Neural crest cell (in vitro differentiated cells): ENCODE results near the gene HOXA6. TPM values are rescaled to one million over a fixed set of nuclear protein-coding genes. Genes with fewer than 3 reads are reported as not detected.
A peak's percentile ranks its signal among the peaks of the same experiment; 100 is the strongest.

ENCODE experiments used
- DNase-seq: peaks from one replicate; pipeline ENCODE4 v3.0.0; 2021; ENCODE audit warnings: low read depth, mixed read lengths, low spot score
- H3K27ac Mint-ChIP-seq: one replicate; pipeline ENCODE4 v1.8.0; 2021; ENCODE audit warnings: mild to moderate bottlenecking, mixed read lengths; ENCODE audit not compliant: unreplicated experiment
- H3K27me3 Mint-ChIP-seq: 2 replicates; pipeline ENCODE4 v1.8.0; 2021; ENCODE audit warnings: low read depth, mild to moderate bottlenecking, mixed read lengths
- H3K36me3 Mint-ChIP-seq: 2 replicates; pipeline ENCODE4 v1.8.0; 2021; ENCODE audit warnings: low read depth, mild to moderate bottlenecking, mixed read lengths
- H3K4me1 Mint-ChIP-seq: 2 replicates; pipeline ENCODE4 v1.8.0; 2021; ENCODE audit warnings: mixed read lengths
- H3K4me3 Mint-ChIP-seq: one replicate; pipeline ENCODE4 v1.8.0; 2021; ENCODE audit warnings: mild to moderate bottlenecking, mixed read lengths
- H3K9me3 Mint-ChIP-seq: 2 replicates; pipeline ENCODE4 v1.8.0; 2021; ENCODE audit warnings: mixed read lengths
- total RNA-seq: library from RNA; stranded (reverse); gene quantifications from 2 replicates; pipeline ENCODE4 v1.2.1, GENCODE V29; 2021
- TF ChIP-seq, protein P1 (sequence below): fragments of 200-600 bp; sonication (generic); conservative IDR thresholded peaks from 2 replicates; pipeline ENCODE4 v1.5.0; 2021; ENCODE audit warnings: antibody characterized with exemption, mild to moderate bottlenecking

HOXA6 gene
- total RNA-seq, 1 donor from 2014 or later: 1.6 TPM

DNA sequence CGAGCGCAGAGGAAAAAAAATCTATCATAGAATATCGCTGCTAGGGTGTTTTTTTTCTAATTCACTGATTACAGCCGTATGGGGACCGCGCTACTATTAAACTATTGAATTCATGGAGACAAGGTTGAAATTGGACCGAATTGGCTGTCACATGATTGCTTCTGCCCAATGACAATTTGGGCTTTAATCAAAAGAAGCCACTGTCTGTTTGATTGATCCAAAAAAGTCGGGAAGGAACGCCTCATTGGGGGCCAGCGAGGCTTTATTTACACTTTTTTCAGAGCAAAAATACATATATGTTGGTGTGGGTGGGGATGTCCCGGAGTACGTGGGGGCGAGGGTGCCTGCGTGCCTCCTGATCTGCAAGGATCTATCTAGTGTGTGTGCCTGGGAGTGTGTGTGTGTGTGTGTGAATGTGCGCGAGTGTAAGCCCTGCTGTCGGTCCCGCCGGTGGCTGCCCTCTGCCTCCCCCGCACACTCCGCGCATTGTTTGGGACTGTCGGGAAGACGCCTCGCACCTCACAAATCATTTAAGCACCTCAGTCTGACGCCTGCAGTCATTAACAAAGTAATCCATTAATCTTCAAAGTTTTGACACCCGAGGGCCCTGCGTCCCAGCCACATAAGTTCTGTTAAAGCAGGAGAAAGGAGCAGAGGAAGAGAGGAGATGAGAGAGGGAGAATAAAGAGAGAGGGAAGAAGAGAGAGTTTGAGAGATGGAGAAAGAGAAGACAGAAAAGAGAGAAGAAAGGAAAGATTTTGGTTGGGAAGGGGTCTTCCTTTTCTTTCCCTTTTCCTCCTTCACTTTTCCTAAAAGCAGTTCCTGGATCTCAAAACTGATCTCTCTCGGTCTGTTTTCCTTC is 44.8 kb downstream of the HOXA6 start, which contains the start of gene HOXA2:
HOXA2 (minus strand) TSS at position 103 of the 862 bp plus-strand sequence. CDS start 183 bp downstream, outside the sequence.
- peaks cover 96% of the 10 kb centered on the region for H3K27me3 Mint-ChIP-seq

DNA sequence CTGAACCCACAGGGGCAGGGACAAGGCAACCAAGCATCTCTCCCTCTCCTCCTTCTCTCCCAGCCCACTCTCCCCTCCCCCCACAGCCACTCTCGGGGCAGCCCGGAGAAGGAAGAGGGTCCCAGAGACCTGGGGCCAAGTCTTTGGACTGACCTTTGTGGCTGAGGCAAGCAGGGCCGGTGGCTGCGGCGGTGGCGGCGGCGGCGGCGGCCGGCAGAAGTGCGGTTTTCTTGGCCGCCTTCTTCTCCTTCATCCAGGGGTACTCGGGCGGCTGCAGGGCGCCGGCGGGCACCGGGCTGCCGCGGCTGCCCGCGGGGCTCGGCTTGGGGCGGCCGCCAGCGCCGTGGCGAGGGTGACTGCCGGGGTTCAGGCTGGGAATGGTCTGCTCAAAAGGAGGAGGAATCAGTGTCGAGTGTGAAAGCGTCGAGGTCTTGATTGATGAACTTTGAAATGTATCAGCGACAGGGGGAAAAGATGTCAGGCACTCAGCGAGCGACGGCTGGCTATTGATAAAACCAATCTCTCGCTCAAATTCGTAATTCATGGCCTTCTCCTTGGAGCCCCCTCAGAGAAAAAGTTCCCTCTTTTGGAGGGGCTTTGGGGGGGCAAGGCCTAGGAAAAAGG is 45.5 kb downstream of the HOXA6 start:
- DNase-seq: no peak
- peaks cover 98% of the 10 kb centered on the region for H3K27me3 Mint-ChIP-seq
- peaks cover 33% of the 10 kb centered on the region for H3K36me3 Mint-ChIP-seq
- peak overlapping the region; percentile 99 for H3K27ac Mint-ChIP-seq
- H3K9me3 Mint-ChIP-seq: no peaks in the 10 kb centered on the region
- TF ChIP-seq, protein P1, sequence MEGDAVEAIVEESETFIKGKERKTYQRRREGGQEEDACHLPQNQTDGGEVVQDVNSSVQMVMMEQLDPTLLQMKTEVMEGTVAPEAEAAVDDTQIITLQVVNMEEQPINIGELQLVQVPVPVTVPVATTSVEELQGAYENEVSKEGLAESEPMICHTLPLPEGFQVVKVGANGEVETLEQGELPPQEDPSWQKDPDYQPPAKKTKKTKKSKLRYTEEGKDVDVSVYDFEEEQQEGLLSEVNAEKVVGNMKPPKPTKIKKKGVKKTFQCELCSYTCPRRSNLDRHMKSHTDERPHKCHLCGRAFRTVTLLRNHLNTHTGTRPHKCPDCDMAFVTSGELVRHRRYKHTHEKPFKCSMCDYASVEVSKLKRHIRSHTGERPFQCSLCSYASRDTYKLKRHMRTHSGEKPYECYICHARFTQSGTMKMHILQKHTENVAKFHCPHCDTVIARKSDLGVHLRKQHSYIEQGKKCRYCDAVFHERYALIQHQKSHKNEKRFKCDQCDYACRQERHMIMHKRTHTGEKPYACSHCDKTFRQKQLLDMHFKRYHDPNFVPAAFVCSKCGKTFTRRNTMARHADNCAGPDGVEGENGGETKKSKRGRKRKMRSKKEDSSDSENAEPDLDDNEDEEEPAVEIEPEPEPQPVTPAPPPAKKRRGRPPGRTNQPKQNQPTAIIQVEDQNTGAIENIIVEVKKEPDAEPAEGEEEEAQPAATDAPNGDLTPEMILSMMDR: no peak
- H3K4me1 Mint-ChIP-seq: peaks cover 85% of the 10 kb centered on the region
- H3K4me3 Mint-ChIP-seq: peak overlapping the region; percentile 99

More for the DNA sequence above, 44.8 kb downstream of the HOXA6 start, which contains the start of gene HOXA2:
- DNase-seq: no peak
- TF ChIP-seq, protein P1: no peak
- peak within 1 kb of the TSS; percentile 99 for H3K4me3 Mint-ChIP-seq
- H3K9me3 Mint-ChIP-seq: no peaks in the 10 kb centered on the region
- peaks cover 30% of the 10 kb centered on the region for H3K36me3 Mint-ChIP-seq
- peak within 1 kb of the TSS; percentile 99 for H3K27ac Mint-ChIP-seq
- H3K4me1 Mint-ChIP-seq: peaks cover 85% of the 10 kb centered on the region

DNA sequence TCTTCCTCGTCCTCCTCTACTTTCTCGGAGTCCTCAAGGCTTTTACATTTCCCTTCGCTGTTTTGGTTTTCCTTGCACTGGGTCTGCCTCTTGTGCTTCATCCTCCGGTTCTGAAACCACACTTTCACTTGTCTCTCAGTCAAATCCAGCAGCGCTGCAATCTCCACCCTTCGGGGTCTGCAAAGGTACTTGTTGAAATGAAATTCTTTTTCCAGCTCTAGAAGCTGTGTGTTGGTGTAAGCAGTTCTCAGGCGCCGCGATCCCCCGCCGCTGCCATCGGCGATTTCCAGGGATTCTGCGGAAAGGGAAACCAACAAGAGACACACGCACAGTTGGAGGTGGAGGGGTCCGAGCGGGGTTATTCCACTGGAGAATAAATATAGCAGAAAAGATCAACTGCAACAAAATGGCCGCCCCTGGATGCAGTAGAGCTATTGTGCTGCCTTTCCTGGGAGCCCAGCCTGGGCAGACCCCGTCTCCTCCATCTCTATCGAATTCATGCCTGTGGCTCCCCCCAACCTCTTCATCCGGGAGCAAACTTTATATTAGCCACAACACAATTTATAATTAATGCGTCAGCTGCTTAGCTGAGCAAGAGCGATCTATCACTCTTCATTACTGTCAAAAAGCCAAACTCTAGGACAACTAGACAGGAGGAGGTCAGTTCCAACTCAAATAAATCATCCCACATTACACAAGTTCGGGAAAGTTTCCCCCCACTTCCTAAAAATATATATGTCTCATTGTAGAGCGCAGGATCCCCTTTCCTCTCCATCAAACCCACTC is 46.2 kb downstream of the HOXA6 start:
- peak overlapping the region; percentile 99 for H3K4me3 Mint-ChIP-seq
- peaks cover 34% of the 10 kb centered on the region for H3K36me3 Mint-ChIP-seq
- H3K9me3 Mint-ChIP-seq: no peaks in the 10 kb centered on the region
- peaks cover 97% of the 10 kb centered on the region for H3K27me3 Mint-ChIP-seq
- peaks cover 82% of the 10 kb centered on the region for H3K4me1 Mint-ChIP-seq
- peak overlapping the region; percentile 99 for H3K27ac Mint-ChIP-seq
- TF ChIP-seq, protein P1: no peak
- DNase-seq: no peak

DNA sequence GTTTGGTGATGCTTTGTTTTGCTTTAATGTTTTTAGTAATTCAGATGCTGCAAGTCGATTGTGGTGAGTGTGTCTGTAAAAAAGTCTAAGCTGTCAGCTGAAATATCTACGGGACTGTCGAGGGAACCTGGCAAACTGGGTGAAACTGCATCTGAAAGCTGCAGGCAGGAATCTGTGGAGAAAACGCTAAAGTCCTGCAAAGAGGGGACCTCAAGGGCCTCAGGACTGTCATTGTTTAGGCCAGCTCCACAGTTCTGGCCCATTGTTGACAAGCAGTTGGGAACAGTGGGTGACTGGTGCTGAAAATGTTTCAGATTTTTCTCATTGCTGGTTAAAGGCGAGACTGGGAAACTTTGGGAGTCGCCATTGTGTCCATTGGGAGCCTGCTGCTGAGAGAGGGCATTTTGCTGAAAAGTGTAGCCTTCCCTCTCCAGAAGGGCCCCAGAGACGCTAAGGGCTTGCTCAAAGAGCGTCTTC is 46.8 kb downstream of the HOXA6 start:
- H3K9me3 Mint-ChIP-seq: no peaks in the 10 kb centered on the region
- peaks cover 34% of the 10 kb centered on the region for H3K36me3 Mint-ChIP-seq
- TF ChIP-seq, protein P1: no peak
- no peak for DNase-seq
- peak overlapping the region; percentile 99 for H3K27ac Mint-ChIP-seq
- H3K4me3 Mint-ChIP-seq: peak overlapping the region; percentile 99
- peaks cover 94% of the 10 kb centered on the region for H3K27me3 Mint-ChIP-seq
- peaks cover 78% of the 10 kb centered on the region for H3K4me1 Mint-ChIP-seq
